OCI-LY1 (cell line): ENCODE measurements around the gene RAB42.

Experiments
- H2AFZ ChIP-seq: fragments of 200-600 bp; sonication (generic), shearing (Covaris generic); 2 replicates; pipeline ENCODE4 v1.6.0; 2014; ENCODE audit warnings: antibody characterized with exemption, mild to moderate bottlenecking, low read length
- H3F3A ChIP-seq: fragments of 200-600 bp; sonication (generic), shearing (Covaris generic); 2 replicates; pipeline ENCODE4 v1.6.0; 2014; ENCODE audit warnings: mild to moderate bottlenecking, antibody characterized with exemption, low read length, moderate library complexity; ENCODE audit not compliant: insufficient read depth
- H3K27ac ChIP-seq: fragments of 200-600 bp; sonication (generic); 2 replicates; pipeline ENCODE4 v1.5.1; 2014; ENCODE audit warnings: low read length, mixed run types, mild to moderate bottlenecking, low read depth; ENCODE audit not compliant: poor library complexity, severe bottlenecking
- H3K27me3 ChIP-seq: fragments of 200-600 bp; sonication (generic); 2 replicates; pipeline ENCODE4 v1.6.0; 2014; ENCODE audit warnings: antibody characterized with exemption, mild to moderate bottlenecking, low read length, moderate library complexity; ENCODE audit not compliant: insufficient read depth
- H3K36me3 ChIP-seq: fragments of 200-600 bp; sonication (generic); 2 replicates; pipeline ENCODE4 v1.6.1; 2014; ENCODE audit warnings: mild to moderate bottlenecking, antibody characterized with exemption, low read length, moderate library complexity, mixed read lengths; ENCODE audit not compliant: insufficient read depth
- H3K4me1 ChIP-seq: fragments of 200-600 bp; sonication (generic); 2 replicates; pipeline ENCODE4 v1.5.1; 2014; ENCODE audit warnings: mild to moderate bottlenecking, low read length, moderate library complexity; ENCODE audit not compliant: insufficient read depth, severe bottlenecking
- H3K4me2 ChIP-seq: fragments of 200-600 bp; sonication (generic), shearing (Covaris generic); 2 replicates; pipeline ENCODE4 v1.6.1; 2014; ENCODE audit warnings: low read length
- H3K4me3 ChIP-seq: fragments of 200-600 bp; sonication (generic); 2 replicates; pipeline ENCODE4 v1.5.1; 2014; ENCODE audit warnings: low read length, low read depth, mild to moderate bottlenecking, mixed read lengths; ENCODE audit not compliant: poor library complexity, severe bottlenecking
- H3K79me2 ChIP-seq: fragments of 200-600 bp; shearing (Covaris generic); 2 replicates; pipeline ENCODE4 v1.6.1; 2016; ENCODE audit warnings: mixed run types, low read length, mixed read lengths; ENCODE audit not compliant: insufficient read depth
- H3K9ac ChIP-seq: fragments of 200-600 bp; sonication (generic), shearing (Covaris generic); 2 replicates; pipeline ENCODE4 v1.6.1; 2014; ENCODE audit warnings: mild to moderate bottlenecking, low read length, mixed read lengths
- H3K9me2 ChIP-seq: fragments of 200-600 bp; sonication (generic), shearing (Covaris generic); 2 replicates; pipeline ENCODE4 v1.6.1; 2014; ENCODE audit warnings: low read depth, mild to moderate bottlenecking, low read length, mixed read lengths
- H3K9me3 ChIP-seq: fragments of 200-600 bp; shearing (Covaris generic); 2 replicates; pipeline ENCODE4 v1.6.1; 2014; ENCODE audit warnings: low read length, mixed read lengths
- H4K20me1 ChIP-seq: fragments of 200-600 bp; sonication (generic), shearing (Covaris generic); 2 replicates; pipeline ENCODE4 v1.6.0; 2016; ENCODE audit warnings: mild to moderate bottlenecking, low read length; ENCODE audit not compliant: insufficient read depth
- CTCF ChIP-seq: fragments of 200-600 bp; sonication (generic), shearing (Covaris generic); IDR thresholded peaks from 2 replicates; pipeline ENCODE4 v1.5.1; 2017; ENCODE audit warnings: mild to moderate bottlenecking, antibody characterized with exemption, low read length, moderate library complexity, mixed read lengths
- EZH2 ChIP-seq: fragments of 200-600 bp; sonication (generic), shearing (Covaris generic); IDR thresholded peaks from 2 replicates; pipeline ENCODE4 v1.8.0; 2017; ENCODE audit warnings: borderline replicate concordance, mixed run types, mild to moderate bottlenecking, antibody characterized with exemption, low read length, moderate library complexity, mixed read lengths

Gene RAB42

GRCh38 chr1:28579401-28579800 is 12.7 kb upstream of the RAB42 start:
- Histone ChIP-seq H4K20me1 (no peaks in the 10 kb centered on the region), H3K9me2 (no peaks in the 10 kb centered on the region), H3K27me3 (no peaks in the 10 kb centered on the region), H3K4me3 (peak overlapping the region; percentile 86), H3F3A (peaks cover 8% of the 10 kb centered on the region; the same call in 1 of the 2 replicates), H3K27ac (peak overlapping the region; percentile 67), H3K4me2 (peak overlapping the region; percentile 79), H3K4me1 (peaks cover 30% of the 10 kb centered on the region), H3K36me3 (peaks cover 62% of the 10 kb centered on the region), H2AFZ (no peak overlapping the region), H3K9me3 (no peaks in the 10 kb centered on the region), H3K79me2 (peaks cover 16% of the 10 kb centered on the region), H3K9ac (peak overlapping the region; percentile 90; the same call in 1 of the 2 replicates)
- TF ChIP-seq CTCF (no peak), EZH2 (no peak)

GRCh38 chr1:28580722-28581530 is 11.1 kb upstream of the RAB42 start:
- Histone ChIP-seq H3K27ac (peak overlapping the region; percentile 67), H3K9ac (peak overlapping the region; percentile 90), H4K20me1 (no peaks in the 10 kb centered on the region), H3K79me2 (peaks cover 16% of the 10 kb centered on the region), H3K4me2 (peak overlapping the region; percentile 79), H3F3A (peaks cover 8% of the 10 kb centered on the region; the same call in 1 of the 2 replicates), H3K36me3 (peaks cover 51% of the 10 kb centered on the region), H3K4me1 (peaks cover 30% of the 10 kb centered on the region), H3K4me3 (peak overlapping the region; percentile 86), H3K27me3 (no peaks in the 10 kb centered on the region), H3K9me3 (no peaks in the 10 kb centered on the region), H2AFZ (no peak overlapping the region), H3K9me2 (no peaks in the 10 kb centered on the region)
- TF ChIP-seq EZH2 (no peak), CTCF (peak; percentile 67)

- no peaks in the 10 kb centered on the region for H4K20me1 ChIP-seq
- H3K27me3 ChIP-seq = no peaks in the 10 kb centered on the region
- peak overlapping the region; percentile 90 for H3K9ac ChIP-seq
- TF ChIP-seq EZH2 (no peak), CTCF (peak; percentile 17; the same call in 1 of the 2 replicates)
- peak overlapping the region; percentile 67 for H3K27ac ChIP-seq
- no peaks in the 10 kb centered on the region for H3K9me3 ChIP-seq
- H3K4me3 ChIP-seq = peak overlapping the region; percentile 86
- H2AFZ ChIP-seq = no peak overlapping the region
- peaks cover 16% of the 10 kb centered on the region for H3K79me2 ChIP-seq
- peaks cover 49% of the 10 kb centered on the region for H3K36me3 ChIP-seq
- H3K4me1 ChIP-seq = peaks cover 37% of the 10 kb centered on the region
- H3K9me2 ChIP-seq = no peaks in the 10 kb centered on the region
- peaks cover 8% of the 10 kb centered on the region; the same call in 1 of the 2 replicates for H3F3A ChIP-seq
- peak overlapping the region; percentile 79 for H3K4me2 ChIP-seq
Measured at GRCh38 chr1:28581531-28582247, 10.4 kb upstream of the RAB42 start.
